Prostate gland (tissue), 2 donors: Measurements from ENCODE around the gene ITPRID1. TPM values are rescaled to one million over a fixed set of nuclear protein-coding genes. Genes with fewer than 3 reads are reported as not detected.
"Not testable (repeated sequence)": the region's sequence is repeated elsewhere in the genome, so short reads cannot be mapped to it uniquely, and the experiment has no call there.

Experiments used
- DNase-seq: peaks from one replicate; pipeline ENCODE4 v3.0.0-alpha.2; 2019; ENCODE audit warnings: low spot score
- H3K27ac ChIP-seq, 2 donors: fragments of 200-600 bp; sonication (generic); 2 replicates each; pipeline ENCODE4 v1.5.1; 2017 to 2019
- H3K27me3 ChIP-seq: fragments of 200-600 bp; sonication (generic); replicated peaks from 2 replicates; pipeline ENCODE4 v1.5.1; 2019; ENCODE audit not compliant: insufficient read depth
- H3K36me3 ChIP-seq, 2 donors: fragments of 200-600 bp; sonication (generic); 1 replicate in 1 of 2; 2 replicates in 1 of 2; pipeline versions ENCODE4 v1.5.1 to v1.8.1; 2017 to 2019
- H3K4me1 ChIP-seq: fragments of 200-600 bp; sonication (generic); replicated peaks from 2 replicates; pipeline ENCODE4 v1.5.1; 2019
- H3K4me3 ChIP-seq, 2 donors: fragments of 200-600 bp; sonication (generic); 2 replicates each; pipeline ENCODE4 v1.5.1; 2017 to 2019
- H3K9me3 ChIP-seq: fragments of 200-600 bp; sonication (generic); 2 replicates; pipeline ENCODE4 v1.5.1; 2017
- POLR2A ChIP-seq: fragments of 450-650 bp; IDR thresholded peaks from one replicate; pipeline ENCODE4 v1.6.1; 2016; ENCODE audit warnings: antibody characterized with exemption, mild to moderate bottlenecking
- POLR2AphosphoS5 ChIP-seq: sonication (generic); formaldehyde crosslinking; IDR thresholded peaks from one replicate; pipeline ENCODE4 v1.6.1; 2017; ENCODE audit warnings: antibody characterized with exemption
- WGBS: methylation state at CpG from one replicate; pipeline ENCODE4 v1.1.5; 2018; 5-methylcytosine and 5-hydroxymethylcytosine counted together
- intact Hi-C: fragments of 100-400 bp; cut with DNase I; formaldehyde crosslinking; loops from one replicate; pipeline ENCODE4 v1.14.2; 2022
- total RNA-seq, 2 donors: library from RNA; depleted of rRNA; stranded (reverse); fragments of >200 nt; gene quantifications; one replicate each; pipeline ENCODE4 v1.1.0, GENCODE V29; 2016
- TF ChIP-seq, protein P1 (sequence below), 4 experiments: fragments of 200-600 bp in 2 of 4; fragments of 450-650 bp in 2 of 4; sonication (generic) in 2 of 4; IDR thresholded peaks; 1 replicate in 3 of 4; 2 replicates in 1 of 4; pipeline ENCODE4 v1.5.1; 2016 to 2019; ENCODE audit warnings: antibody characterized with exemption in 4 of 4, mild to moderate bottlenecking in 2 of 4, moderate library complexity in 2 of 4

Gene ITPRID1
- total RNA-seq, 2 donors from 2014 or later, result 0.17 TPM; not detected in 1

DNA sequence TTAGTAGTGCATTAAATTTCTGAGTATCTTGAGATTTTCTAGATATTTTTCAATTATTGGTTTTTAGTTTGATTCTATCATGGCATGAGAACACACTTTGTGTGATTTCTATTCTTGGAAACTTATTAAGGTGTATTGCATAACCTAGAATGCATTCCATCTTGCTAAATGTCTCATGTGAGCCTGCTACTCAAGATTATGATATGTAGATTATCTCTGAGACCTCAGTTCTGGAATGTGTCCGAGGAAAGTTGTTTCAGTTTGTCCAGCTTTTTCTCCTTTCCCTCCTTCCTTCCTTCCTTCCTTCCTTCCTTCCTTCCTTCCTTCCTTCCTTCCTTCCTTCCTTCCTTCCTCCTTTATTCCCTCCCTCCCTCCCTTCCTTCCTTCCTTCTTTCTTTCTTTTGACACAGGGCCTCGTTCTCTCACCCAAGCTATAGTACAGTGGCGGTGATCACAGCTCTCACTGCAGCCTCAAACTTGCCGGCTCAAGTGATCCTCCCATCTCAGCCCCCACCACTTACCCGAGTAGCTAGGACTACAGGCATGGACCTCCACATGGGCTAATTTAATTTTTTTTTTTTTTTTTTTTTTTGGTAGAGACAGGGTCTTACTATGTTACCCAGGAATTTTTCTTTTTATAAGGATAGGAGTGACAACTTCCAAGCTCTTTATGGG lies 7.6 kb downstream of the ITPRID1 start:
- Histone ChIP-seq H3K9me3 (no peaks in the 10 kb centered on the region), H3K36me3 (no peaks in the 10 kb centered on the region), H3K4me3 (no peak overlapping the region), H3K4me1 (no peaks in the 10 kb centered on the region), H3K27me3 (no peaks in the 10 kb centered on the region), H3K27ac (no peak overlapping the region)
- TF ChIP-seq, protein P1, sequence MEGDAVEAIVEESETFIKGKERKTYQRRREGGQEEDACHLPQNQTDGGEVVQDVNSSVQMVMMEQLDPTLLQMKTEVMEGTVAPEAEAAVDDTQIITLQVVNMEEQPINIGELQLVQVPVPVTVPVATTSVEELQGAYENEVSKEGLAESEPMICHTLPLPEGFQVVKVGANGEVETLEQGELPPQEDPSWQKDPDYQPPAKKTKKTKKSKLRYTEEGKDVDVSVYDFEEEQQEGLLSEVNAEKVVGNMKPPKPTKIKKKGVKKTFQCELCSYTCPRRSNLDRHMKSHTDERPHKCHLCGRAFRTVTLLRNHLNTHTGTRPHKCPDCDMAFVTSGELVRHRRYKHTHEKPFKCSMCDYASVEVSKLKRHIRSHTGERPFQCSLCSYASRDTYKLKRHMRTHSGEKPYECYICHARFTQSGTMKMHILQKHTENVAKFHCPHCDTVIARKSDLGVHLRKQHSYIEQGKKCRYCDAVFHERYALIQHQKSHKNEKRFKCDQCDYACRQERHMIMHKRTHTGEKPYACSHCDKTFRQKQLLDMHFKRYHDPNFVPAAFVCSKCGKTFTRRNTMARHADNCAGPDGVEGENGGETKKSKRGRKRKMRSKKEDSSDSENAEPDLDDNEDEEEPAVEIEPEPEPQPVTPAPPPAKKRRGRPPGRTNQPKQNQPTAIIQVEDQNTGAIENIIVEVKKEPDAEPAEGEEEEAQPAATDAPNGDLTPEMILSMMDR (IDR thresholded peaks at IDR 0.05), result no peak
- no peak for TF ChIP-seq POLR2AphosphoS5
- WGBS, result 94% methylated on average over 5 of the region's 5 CpGs
- intact Hi-C loops, result no loop called here
- DNase-seq, result no peak

DNA sequence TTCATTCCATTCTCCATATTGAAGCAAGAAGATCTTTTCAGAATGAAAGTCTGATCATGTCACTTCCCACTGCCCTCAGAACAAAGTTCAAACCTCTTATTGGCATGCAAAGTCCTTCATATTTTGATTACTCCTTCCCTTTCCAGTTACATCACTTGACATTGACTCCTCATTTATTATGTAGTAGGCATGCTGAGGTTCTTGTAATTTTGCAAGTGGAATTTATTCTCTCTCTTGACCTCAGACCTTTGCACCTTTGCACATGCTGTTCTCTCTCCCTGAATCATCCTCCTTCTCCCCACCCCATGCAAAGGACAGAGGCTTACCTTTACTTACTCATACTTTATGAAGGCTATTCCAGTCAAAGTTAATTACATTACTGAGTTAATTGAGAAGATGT lies 13.0 kb downstream of the ITPRID1 start:
- Histone ChIP-seq H3K4me1 (no peaks in the 10 kb centered on the region), H3K36me3 (no peaks in the 10 kb centered on the region), H3K9me3 (no peaks in the 10 kb centered on the region), H3K4me3 (no peak overlapping the region), H3K27ac (no peak overlapping the region), H3K27me3 (no peaks in the 10 kb centered on the region)
- intact Hi-C loops, result no loop called here
- DNase-seq, result no peak
- TF ChIP-seq POLR2A (no peak), POLR2AphosphoS5 (no peak)
- TF ChIP-seq, protein P1 (IDR thresholded peaks at IDR 0.05), result no peak

DNA sequence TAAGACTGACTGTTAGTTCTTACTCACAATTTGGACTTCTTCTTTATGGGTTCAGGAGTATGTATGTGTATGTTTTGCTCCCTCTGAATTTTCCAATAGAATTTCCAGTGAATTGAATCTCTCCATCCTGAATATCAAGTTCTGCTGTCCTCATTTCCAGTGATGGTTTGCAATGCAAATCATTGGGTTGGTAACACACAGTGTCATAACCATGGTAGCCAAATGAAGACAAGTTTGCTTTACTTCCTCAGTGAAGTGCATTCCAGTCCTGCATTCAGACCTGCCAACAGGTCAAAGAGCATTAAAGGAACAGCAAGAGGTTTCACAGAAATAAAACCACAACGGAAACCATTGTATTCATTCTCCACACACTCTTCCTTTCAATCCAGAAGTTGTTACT lies 15.2 kb downstream of the ITPRID1 start:
- DNase-seq, result no peak
- 86% methylated on average over 1 of the region's 1 CpG for WGBS
- no peaks in the 10 kb centered on the region for H3K36me3 ChIP-seq
- no peak overlapping the region for H3K4me3 ChIP-seq
- no peaks in the 10 kb centered on the region for H3K4me1 ChIP-seq
- TF ChIP-seq, protein P1 (IDR thresholded peaks at IDR 0.05), result no peak
- TF ChIP-seq POLR2AphosphoS5, result no peak
- no peak for TF ChIP-seq POLR2A
- H3K27me3 ChIP-seq, result no peaks in the 10 kb centered on the region
- intact Hi-C loops, result no loop called here
- no peak overlapping the region for H3K27ac ChIP-seq
- H3K9me3 ChIP-seq, result no peaks in the 10 kb centered on the region

DNA sequence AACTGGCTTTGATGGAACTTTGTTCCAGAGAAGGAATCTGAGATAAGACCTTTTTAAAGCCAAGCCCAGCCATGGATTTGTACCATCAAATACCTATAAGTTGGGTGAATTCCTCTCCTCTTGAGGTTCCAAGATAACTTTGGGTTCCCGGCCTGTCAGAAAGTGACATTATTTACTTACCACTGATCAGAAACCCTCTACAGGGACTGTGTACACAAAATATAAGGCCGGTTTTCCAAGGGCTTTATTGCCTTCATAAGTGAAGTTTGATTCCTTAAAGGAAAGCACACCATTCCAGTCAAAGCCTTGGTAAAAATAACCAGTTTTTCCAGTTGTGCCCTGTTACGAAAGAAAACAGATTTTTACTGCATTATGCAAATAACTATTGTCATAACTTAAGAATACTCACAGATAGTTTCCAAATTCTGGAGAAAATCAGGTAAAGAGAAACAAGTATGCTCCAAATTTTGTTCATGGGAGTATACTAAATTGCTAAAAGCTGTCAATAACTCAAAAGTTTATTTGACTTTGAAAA lies 26.8 kb downstream of the ITPRID1 start:
- H3K36me3 ChIP-seq, H3K4me3 ChIP-seq, H3K4me1 ChIP-seq, H3K27me3 ChIP-seq, H3K27ac ChIP-seq, H3K9me3 ChIP-seq, DNase-seq, intact Hi-C loops: not testable (repeated sequence)
- WGBS, result 30% methylated on average over 3 of the region's 3 CpGs

DNA sequence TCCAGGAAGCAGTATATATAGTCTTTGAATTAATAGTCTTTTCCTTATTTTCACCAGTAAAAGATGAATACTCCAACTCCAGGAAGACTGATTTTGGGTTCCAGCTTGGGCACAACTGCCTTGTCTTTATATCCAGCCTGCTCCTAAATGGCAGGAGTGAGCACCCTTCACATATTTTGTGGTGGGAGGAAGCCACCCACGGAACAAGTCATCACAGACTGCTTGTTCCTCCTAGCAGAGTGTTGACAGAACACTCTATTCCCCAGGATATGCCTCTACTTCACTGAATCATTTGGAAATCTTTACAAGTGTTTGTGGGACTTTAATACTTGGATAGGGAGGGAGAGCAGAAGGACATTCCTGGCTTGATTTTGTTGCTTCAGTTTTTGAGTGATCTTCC lies 31.7 kb downstream of the ITPRID1 start:
- Histone ChIP-seq H3K27me3 (no peaks in the 10 kb centered on the region), H3K9me3 (no peaks in the 10 kb centered on the region), H3K4me1 (no peaks in the 10 kb centered on the region), H3K4me3 (no peak overlapping the region), H3K27ac (no peak overlapping the region), H3K36me3 (no peaks in the 10 kb centered on the region)
- TF ChIP-seq, protein P1 (IDR thresholded peaks at IDR 0.05), result no peak
- no peak for TF ChIP-seq POLR2A
- TF ChIP-seq POLR2AphosphoS5, result no peak
- 24% methylated on average over 1 of the region's 1 CpG for WGBS
- DNase-seq, result no peak
- intact Hi-C loops, result no loop called here
